D721Med (cell line): Measurements from ENCODE around the gene ADGRL3.

Source experiments
- DNase-seq: peaks from one replicate; pipeline ENCODE4 v3.0.0; 2011; ENCODE audit warnings: low spot score; ENCODE audit not compliant: insufficient read length
- FAIRE-seq: peaks from 2 replicates; lab custom pipeline; 2011; peaks lifted over from hg19 to GRCh38; lab: Jason Lieb, UNC
- TF ChIP-seq, protein P1 (sequence below): IDR thresholded peaks from 2 replicates; pipeline ENCODE4 v1.5.1; 2012; ENCODE audit warnings: mild to moderate bottlenecking, control low read depth; ENCODE audit not compliant: insufficient read depth; ENCODE audit errors: missing control alignments

The ADGRL3 gene

DNA sequence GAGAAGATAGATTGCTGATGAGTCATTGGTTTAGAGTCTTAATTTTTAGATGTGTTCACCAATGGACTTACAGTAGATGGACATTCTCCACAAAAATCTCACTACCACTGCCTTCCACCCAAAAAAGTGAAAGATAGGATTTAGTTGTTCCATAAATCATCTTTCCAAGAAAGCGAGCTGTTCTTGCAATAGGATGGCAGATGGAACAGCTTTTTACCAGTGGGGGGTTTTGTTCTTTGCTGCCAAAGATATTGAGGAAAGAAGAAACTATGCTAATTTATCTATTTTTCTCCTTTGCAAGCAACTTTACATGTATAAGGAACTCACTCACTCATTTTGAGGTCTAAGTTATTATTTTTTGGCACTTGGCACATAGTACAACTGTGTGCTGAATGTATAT is 109.5 kb downstream of the ADGRL3 start:
- no peak for FAIRE-seq

DNA sequence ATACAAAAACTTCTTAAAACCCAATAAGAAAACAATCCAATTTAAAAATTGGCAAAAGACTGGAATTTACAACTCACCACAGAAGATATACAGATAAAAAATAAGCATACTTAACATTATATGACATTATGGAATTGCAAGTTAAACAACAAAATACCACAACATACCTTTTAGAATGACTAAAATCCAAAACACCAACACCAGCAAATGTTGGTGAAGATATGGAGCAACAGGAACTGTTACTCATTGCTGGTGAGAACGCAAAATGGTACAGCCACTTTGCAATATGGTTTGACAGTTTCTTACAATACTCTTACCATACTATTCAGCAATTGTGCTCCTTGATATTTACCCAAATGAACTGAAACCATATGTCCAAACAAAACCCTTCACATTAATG is 112.4 kb downstream of the ADGRL3 start:
- TF ChIP-seq, protein P1, sequence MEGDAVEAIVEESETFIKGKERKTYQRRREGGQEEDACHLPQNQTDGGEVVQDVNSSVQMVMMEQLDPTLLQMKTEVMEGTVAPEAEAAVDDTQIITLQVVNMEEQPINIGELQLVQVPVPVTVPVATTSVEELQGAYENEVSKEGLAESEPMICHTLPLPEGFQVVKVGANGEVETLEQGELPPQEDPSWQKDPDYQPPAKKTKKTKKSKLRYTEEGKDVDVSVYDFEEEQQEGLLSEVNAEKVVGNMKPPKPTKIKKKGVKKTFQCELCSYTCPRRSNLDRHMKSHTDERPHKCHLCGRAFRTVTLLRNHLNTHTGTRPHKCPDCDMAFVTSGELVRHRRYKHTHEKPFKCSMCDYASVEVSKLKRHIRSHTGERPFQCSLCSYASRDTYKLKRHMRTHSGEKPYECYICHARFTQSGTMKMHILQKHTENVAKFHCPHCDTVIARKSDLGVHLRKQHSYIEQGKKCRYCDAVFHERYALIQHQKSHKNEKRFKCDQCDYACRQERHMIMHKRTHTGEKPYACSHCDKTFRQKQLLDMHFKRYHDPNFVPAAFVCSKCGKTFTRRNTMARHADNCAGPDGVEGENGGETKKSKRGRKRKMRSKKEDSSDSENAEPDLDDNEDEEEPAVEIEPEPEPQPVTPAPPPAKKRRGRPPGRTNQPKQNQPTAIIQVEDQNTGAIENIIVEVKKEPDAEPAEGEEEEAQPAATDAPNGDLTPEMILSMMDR: no peak
- DNase-seq (no peak), FAIRE-seq (no peak)

More for the DNA sequence above, 109.5 kb downstream of the ADGRL3 start:
- TF ChIP-seq, protein P1: no peak
- no peak for DNase-seq

DNA sequence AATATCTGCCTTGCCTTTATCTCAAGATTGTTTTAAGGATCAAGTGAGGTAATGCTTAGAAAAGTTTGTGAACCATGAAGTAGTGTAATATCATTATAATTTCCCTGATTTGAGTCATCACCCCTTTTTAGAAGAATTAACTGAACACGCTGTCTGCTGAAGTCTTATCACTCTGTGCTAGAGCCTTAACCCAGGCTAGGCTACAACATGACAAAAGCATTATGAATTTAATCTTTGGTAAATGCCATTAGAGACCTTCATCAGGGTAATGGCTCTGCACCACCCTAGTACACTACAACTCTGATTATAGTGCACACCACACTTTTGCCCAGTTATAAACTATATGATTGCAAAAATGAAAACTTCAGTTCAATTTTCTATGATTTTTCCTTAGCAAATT is 118.3 kb downstream of the ADGRL3 start:
- no peak for DNase-seq
- TF ChIP-seq, protein P1: no peak
- no peak for FAIRE-seq

DNA sequence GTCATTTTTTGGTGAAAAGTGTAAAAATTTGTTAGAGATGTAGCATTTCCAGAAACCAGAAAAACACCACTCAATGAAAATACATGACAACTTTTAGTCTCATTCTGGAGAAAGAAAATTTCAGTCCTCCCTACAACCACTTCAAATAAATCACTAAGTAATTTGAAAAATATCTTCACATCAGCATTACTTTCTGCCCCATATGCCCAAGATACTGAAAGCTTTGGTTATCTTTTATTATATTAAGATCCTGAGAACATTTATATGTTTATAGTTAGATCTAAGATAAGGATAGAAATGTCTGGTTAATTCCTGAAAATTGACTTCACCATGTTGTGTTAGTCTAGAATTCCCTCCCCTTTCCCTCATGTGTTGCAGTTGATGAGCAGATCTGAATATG is 119.0 kb downstream of the ADGRL3 start:
- TF ChIP-seq, protein P1: no peak
- FAIRE-seq (no peak), DNase-seq (no peak)

DNA sequence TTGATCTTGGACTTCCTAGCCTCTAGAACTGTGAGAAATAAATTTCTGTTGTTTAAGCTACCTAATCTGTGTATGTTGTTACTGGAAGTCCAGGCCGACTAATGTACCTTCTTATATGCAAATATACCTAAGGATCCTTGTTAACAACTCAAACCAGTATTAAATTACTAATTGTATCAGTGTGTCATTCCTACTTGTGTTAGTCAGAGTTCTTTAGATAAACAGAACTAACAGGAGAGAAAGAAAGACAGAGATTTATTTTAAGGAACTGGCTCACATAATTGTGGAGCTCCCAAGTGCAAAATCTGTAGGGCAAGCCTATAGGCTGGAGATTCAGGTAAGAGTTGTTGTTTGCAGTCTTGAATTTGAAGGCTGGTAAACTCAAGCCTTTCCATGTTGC is 120.0 kb downstream of the ADGRL3 start:
- DNase-seq: no peak
- FAIRE-seq: no peak

DNA sequence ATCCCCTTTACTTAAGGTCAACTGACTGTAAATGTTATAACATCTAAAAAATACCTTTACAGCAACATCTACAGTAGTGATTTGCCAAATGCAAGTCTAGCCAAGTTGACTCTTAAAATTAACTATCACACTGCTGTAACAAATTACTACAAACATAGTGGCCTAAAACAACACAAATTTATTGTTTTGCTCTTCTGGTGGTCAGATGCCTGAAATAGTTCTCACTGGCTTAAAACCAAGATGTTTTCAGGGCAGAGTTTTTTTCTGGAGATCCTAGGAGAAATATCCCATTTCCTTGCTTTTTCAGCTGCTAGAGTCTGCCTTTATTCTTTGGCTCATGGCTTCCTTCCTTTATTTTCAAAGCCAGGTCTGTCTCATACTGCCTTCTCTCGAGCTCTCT is 120.5 kb downstream of the ADGRL3 start:
- no peak for DNase-seq
- FAIRE-seq: no peak
- TF ChIP-seq, protein P1: no peak

More for the DNA sequence above, 120.0 kb downstream of the ADGRL3 start:
- TF ChIP-seq, protein P1: no peak

DNA sequence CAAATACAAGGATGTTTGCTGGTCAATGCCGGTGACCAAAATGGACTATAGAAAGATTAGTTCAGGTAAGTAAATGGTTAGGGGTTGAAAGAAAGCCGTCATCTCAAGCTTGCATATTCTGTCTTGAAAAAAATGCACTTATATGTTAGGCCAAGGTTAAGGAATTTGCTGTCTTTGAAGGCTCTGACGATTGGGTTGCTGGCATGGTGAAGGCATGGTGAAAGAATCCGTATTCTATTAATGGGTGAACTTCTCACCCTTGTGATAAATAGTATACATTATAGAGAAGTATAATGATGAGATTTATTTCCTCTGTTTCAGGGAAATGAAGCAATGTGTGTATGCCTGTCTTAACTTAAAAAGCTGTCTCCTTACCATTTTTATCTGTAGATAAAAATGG is 132.6 kb downstream of the ADGRL3 start:
- TF ChIP-seq, protein P1: no peak
- no peak for FAIRE-seq
- no peak for DNase-seq
